Prostate gland (tissue), 2 donors: ENCODE measurements around the gene JARID2. TPM values are rescaled to one million over a fixed set of nuclear protein-coding genes. Genes with fewer than 3 reads are reported as not detected.

Experiments
- DNase-seq: peaks from one replicate; pipeline ENCODE4 v3.0.0-alpha.2; 2019; ENCODE audit warnings: low spot score
- H3K27ac ChIP-seq, 2 donors: fragments of 200-600 bp; sonication (generic); 2 replicates each; pipeline ENCODE4 v1.5.1; 2017 to 2019
- H3K27me3 ChIP-seq: fragments of 200-600 bp; sonication (generic); replicated peaks from 2 replicates; pipeline ENCODE4 v1.5.1; 2019; ENCODE audit not compliant: insufficient read depth
- H3K36me3 ChIP-seq, 2 donors: fragments of 200-600 bp; sonication (generic); 1 replicate in 1 of 2; 2 replicates in 1 of 2; pipeline versions ENCODE4 v1.5.1 to v1.8.1; 2017 to 2019
- H3K4me1 ChIP-seq: fragments of 200-600 bp; sonication (generic); replicated peaks from 2 replicates; pipeline ENCODE4 v1.5.1; 2019
- H3K4me3 ChIP-seq, 2 donors: fragments of 200-600 bp; sonication (generic); 2 replicates each; pipeline ENCODE4 v1.5.1; 2017 to 2019
- H3K9me3 ChIP-seq: fragments of 200-600 bp; sonication (generic); 2 replicates; pipeline ENCODE4 v1.5.1; 2017
- CTCF ChIP-seq, 4 experiments: fragments of 200-600 bp in 2 of 4; fragments of 450-650 bp in 2 of 4; sonication (generic) in 2 of 4; IDR thresholded peaks; 1 replicate in 3 of 4; 2 replicates in 1 of 4; pipeline ENCODE4 v1.5.1; 2016 to 2019; ENCODE audit warnings: antibody characterized with exemption in 4 of 4, mild to moderate bottlenecking in 2 of 4, moderate library complexity in 2 of 4
- POLR2A ChIP-seq: fragments of 450-650 bp; IDR thresholded peaks from one replicate; pipeline ENCODE4 v1.6.1; 2016; ENCODE audit warnings: antibody characterized with exemption, mild to moderate bottlenecking
- POLR2AphosphoS5 ChIP-seq: sonication (generic); formaldehyde crosslinking; IDR thresholded peaks from one replicate; pipeline ENCODE4 v1.6.1; 2017; ENCODE audit warnings: antibody characterized with exemption
- WGBS: methylation state at CpG from one replicate; pipeline ENCODE4 v1.1.5; 2018; 5-methylcytosine and 5-hydroxymethylcytosine counted together
- intact Hi-C: fragments of 100-400 bp; cut with DNase I; formaldehyde crosslinking; loops from one replicate; pipeline ENCODE4 v1.14.2; 2022
- total RNA-seq, 2 donors: library from RNA; depleted of rRNA; stranded (reverse); fragments of >200 nt; gene quantifications; one replicate each; pipeline ENCODE4 v1.1.0, GENCODE V29; 2016

The JARID2 gene
- total RNA-seq, 2 donors from 2014 or later = 7.7 to 35.4 TPM

GRCh38 chr6:15472621-15473020 lies 226.8 kb downstream of the JARID2 start:
- Histone ChIP-seq H3K4me3 (no peak overlapping the region), H3K27ac (no peak overlapping the region), H3K9me3 (no peaks in the 10 kb centered on the region), H3K27me3 (no peaks in the 10 kb centered on the region), H3K36me3 (no peaks in the 10 kb centered on the region), H3K4me1 (no peaks in the 10 kb centered on the region)
- DNase-seq = no peak
- intact Hi-C loops = no loop called here
- 90% methylated on average over 3 of the region's 3 CpGs for WGBS
- no peak for TF ChIP-seq POLR2A
- no peak for TF ChIP-seq POLR2AphosphoS5
- TF ChIP-seq CTCF (IDR thresholded peaks at IDR 0.05) = no peak

- DNase-seq = no peak
- Histone ChIP-seq H3K36me3 (no peaks in the 10 kb centered on the region), H3K27me3 (no peaks in the 10 kb centered on the region), H3K4me1 (no peaks in the 10 kb centered on the region), H3K4me3 (no peak overlapping the region), H3K27ac (no peak overlapping the region), H3K9me3 (no peaks in the 10 kb centered on the region)
- intact Hi-C loops = no loop called here
- TF ChIP-seq CTCF (IDR thresholded peaks at IDR 0.05) (no peak), POLR2A (no peak), POLR2AphosphoS5 (no peak)
- WGBS = 77% methylated on average over 7 of the region's 7 CpGs
These were observed 227.3 kb downstream of the JARID2 start for GRCh38 chr6:15473174-15473573.

GRCh38 chr6:15473741-15474161 lies 227.9 kb downstream of the JARID2 start:
- DNase-seq = no peak
- WGBS = 48% methylated on average over 6 of the region's 6 CpGs
- TF ChIP-seq POLR2AphosphoS5 (no peak), POLR2A (no peak), CTCF (IDR thresholded peaks at IDR 0.05) (no peak)
- intact Hi-C loops = no loop called here
- Histone ChIP-seq H3K36me3 (no peaks in the 10 kb centered on the region), H3K27me3 (no peaks in the 10 kb centered on the region), H3K27ac (peak overlapping the region; percentile 6 to 9), H3K4me1 (no peaks in the 10 kb centered on the region), H3K4me3 (no peak overlapping the region), H3K9me3 (no peaks in the 10 kb centered on the region)

- intact Hi-C loops = no loop called here
- no peaks in the 10 kb centered on the region for H3K36me3 ChIP-seq
- no peak overlapping the region for H3K4me3 ChIP-seq
- H3K4me1 ChIP-seq = no peaks in the 10 kb centered on the region
- H3K27me3 ChIP-seq = no peaks in the 10 kb centered on the region
- TF ChIP-seq POLR2AphosphoS5 (no peak), POLR2A (no peak), CTCF (IDR thresholded peaks at IDR 0.05) (no peak)
- DNase-seq = no peak
- H3K9me3 ChIP-seq = no peaks in the 10 kb centered on the region
- WGBS = 75% methylated on average over 2 of the region's 2 CpGs
- peak overlapping the region in 1 of 2 donors; percentile 9 for H3K27ac ChIP-seq
These were observed 228.3 kb downstream of the JARID2 start for GRCh38 chr6:15474196-15474595.

- Histone ChIP-seq H3K27ac (no peak overlapping the region), H3K9me3 (no peaks in the 10 kb centered on the region), H3K4me1 (no peaks in the 10 kb centered on the region), H3K36me3 (no peaks in the 10 kb centered on the region), H3K27me3 (no peaks in the 10 kb centered on the region), H3K4me3 (no peak overlapping the region)
- intact Hi-C loops = no loop called here
- WGBS = 85% methylated on average over 6 of the region's 6 CpGs
- TF ChIP-seq POLR2AphosphoS5 (no peak), CTCF (IDR thresholded peaks at IDR 0.05) (no peak), POLR2A (no peak)
- DNase-seq = no peak
These were observed 229.4 kb downstream of the JARID2 start for GRCh38 chr6:15475261-15475660.
